K562 (cell line): ENCODE data around the gene FOXO3.

Experiments used
- CTCF ChIP-seq, 3 experiments: IDR thresholded peaks in 2 of 3; conservative IDR thresholded peaks in 1 of 3; 2 replicates each; pipeline ENCODE4 v1.5.1; 2011 to 2012; ENCODE audit warnings: low read length in 3 of 3, mild to moderate bottlenecking in 3 of 3, control low read depth in 2 of 3, improper control_type of control experiment in 1 of 3, inconsistent platforms in 1 of 3, low read depth in 1 of 3, mixed read lengths in 1 of 3, moderate library complexity in 1 of 3; ENCODE audit not compliant: insufficient read depth in 2 of 3
- EZH2 ChIP-seq: IDR thresholded peaks from 2 replicates; pipeline ENCODE4 v1.6.1; 2012; ENCODE audit warnings: low read depth, mild to moderate bottlenecking, inconsistent platforms, low read length, borderline replicate concordance
- HNRNPL ChIP-seq: fragments of 200-400 bp; formaldehyde crosslinking; IDR thresholded peaks from 2 replicates; pipeline ENCODE4 v1.6.1; 2017; ENCODE audit warnings: low read depth, mild to moderate bottlenecking, low read length
- MAX ChIP-seq: sonication (generic); formaldehyde crosslinking; IDR thresholded peaks from 2 replicates; pipeline ENCODE4 v1.9.0; 2022; ENCODE audit warnings: mild to moderate bottlenecking, missing genetic modification reagents
- MYC ChIP-seq, 2 experiments: fragments of 250-450 bp in 1 of 2; sonication (Bioruptor Pico) in 1 of 2; IDR thresholded peaks; 2 replicates each; pipeline versions ENCODE4 v1.5.1 to v1.6.1; 2012 to 2021; ENCODE audit warnings: low read depth in 2 of 2, borderline replicate concordance in 1 of 2, improper control_type of control experiment in 1 of 2, low read length in 1 of 2, mild to moderate bottlenecking in 1 of 2, moderate library complexity in 1 of 2
- POLR2A ChIP-seq: fragments of 450-650 bp; conservative IDR thresholded peaks from 2 replicates; pipeline ENCODE4 v1.6.1; 2016
- ZNF121 ChIP-seq: sonication (generic); formaldehyde crosslinking; conservative IDR thresholded peaks from 2 replicates; pipeline ENCODE4 v1.8.0; 2022; ENCODE audit warnings: missing genetic modification reagents
- ZNF133 ChIP-seq: fragments of 250-450 bp; sonication (Bioruptor Pico); IDR thresholded peaks from 2 replicates; pipeline ENCODE4 v1.4.0; 2020; ENCODE audit warnings: mild to moderate bottlenecking
- TF ChIP-seq, protein P1 (sequence below), 2 experiments: fragments of 450-650 bp in 1 of 2; IDR thresholded peaks; 2 replicates each; pipeline ENCODE4 v1.6.1; 2011 to 2017; ENCODE audit warnings: low read depth in 2 of 2, antibody characterized with exemption in 1 of 2, borderline replicate concordance in 1 of 2, low read length in 1 of 2, mild to moderate bottlenecking in 1 of 2, mixed read lengths in 1 of 2; ENCODE audit not compliant: control insufficient read depth in 1 of 2

- TF ChIP-seq MYC (IDR thresholded peaks at IDR 0.05; ENCODE audit: low read depth, low read length) (no peak), MYC (CRISPR knock-in tag; IDR thresholded peaks at IDR 0.05; ENCODE audit: borderline replicate concordance, low read depth) (no peak), CTCF (IDR thresholded peaks at IDR 0.05 in 2 of 3, conservative IDR thresholded peaks at IDR 0.05 in 1 of 3; ENCODE audit: insufficient read depth in 2 of 3, low read depth in 1 of 3, low read length in 3 of 3) (no peak), EZH2 (no peak), MAX (CRISPR knock-in tag) (no peak), POLR2A (no peak), HNRNPL (no peak), ZNF133 (CRISPR knock-in tag) (no peak), ZNF121 (no peak)
- TF ChIP-seq, protein P1, sequence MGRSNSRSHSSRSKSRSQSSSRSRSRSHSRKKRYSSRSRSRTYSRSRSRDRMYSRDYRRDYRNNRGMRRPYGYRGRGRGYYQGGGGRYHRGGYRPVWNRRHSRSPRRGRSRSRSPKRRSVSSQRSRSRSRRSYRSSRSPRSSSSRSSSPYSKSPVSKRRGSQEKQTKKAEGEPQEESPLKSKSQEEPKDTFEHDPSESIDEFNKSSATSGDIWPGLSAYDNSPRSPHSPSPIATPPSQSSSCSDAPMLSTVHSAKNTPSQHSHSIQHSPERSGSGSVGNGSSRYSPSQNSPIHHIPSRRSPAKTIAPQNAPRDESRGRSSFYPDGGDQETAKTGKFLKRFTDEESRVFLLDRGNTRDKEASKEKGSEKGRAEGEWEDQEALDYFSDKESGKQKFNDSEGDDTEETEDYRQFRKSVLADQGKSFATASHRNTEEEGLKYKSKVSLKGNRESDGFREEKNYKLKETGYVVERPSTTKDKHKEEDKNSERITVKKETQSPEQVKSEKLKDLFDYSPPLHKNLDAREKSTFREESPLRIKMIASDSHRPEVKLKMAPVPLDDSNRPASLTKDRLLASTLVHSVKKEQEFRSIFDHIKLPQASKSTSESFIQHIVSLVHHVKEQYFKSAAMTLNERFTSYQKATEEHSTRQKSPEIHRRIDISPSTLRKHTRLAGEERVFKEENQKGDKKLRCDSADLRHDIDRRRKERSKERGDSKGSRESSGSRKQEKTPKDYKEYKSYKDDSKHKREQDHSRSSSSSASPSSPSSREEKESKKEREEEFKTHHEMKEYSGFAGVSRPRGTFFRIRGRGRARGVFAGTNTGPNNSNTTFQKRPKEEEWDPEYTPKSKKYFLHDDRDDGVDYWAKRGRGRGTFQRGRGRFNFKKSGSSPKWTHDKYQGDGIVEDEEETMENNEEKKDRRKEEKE (IDR thresholded peaks at IDR 0.05; ENCODE audit: borderline replicate concordance in 1 of 2, control insufficient read depth in 1 of 2, low read depth in 2 of 2, low read length in 1 of 2) = no peak
Measured at GRCh38 chr6:108630050-108630714, 69.5 kb downstream of the FOXO3 start.
